Renal pelvis (tissue), 12 donors: ENCODE data around the gene COMMD6. TPM values are rescaled to one million over a fixed set of nuclear protein-coding genes. Genes with fewer than 3 reads are reported as not detected.
"Not testable (repeated sequence)": the region's sequence is repeated elsewhere in the genome, so short reads cannot be mapped to it uniquely, and the experiment has no call there.

Experiments used
- DNase-seq: peaks from one replicate; pipeline ENCODE4 v3.0.0-alpha.2; 2013
- long read RNA-seq, 16 experiments: transcript quantifications; one replicate each; lab custom pipeline, GENCODE V29; 2026
- polyA plus RNA-seq, 3 donors: library from polyadenylated mRNA; unstranded; fragments of 120-200 nt; gene quantifications; one replicate each; pipeline ENCODE4 v1.2.1, GENCODE V29; 2013; ENCODE audit not compliant: insufficient read length in 3 of 3

The COMMD6 gene
- 100 to 1,000 TPM; 204 to 265 (median 234) TPM for polyA plus RNA-seq
- long read RNA-seq, donor 1, transcript COMMD6-210 (2 exons, 595 nt) = major isoform, 13 of 332 reads
- long read RNA-seq, donor 1, partial matches to known transcripts = 74 of 332 reads
- long read RNA-seq, donor 1, other reads (novel, unspliced or antisense) = 244 of 332 reads
- long read RNA-seq, donor 2, transcript COMMD6-210 (2 exons, 595 nt) = major isoform, 23 of 283 reads
- long read RNA-seq, donor 2, partial matches to known transcripts = 30 of 283 reads
- long read RNA-seq, donor 2, other reads (novel, unspliced or antisense) = 229 of 283 reads
- long read RNA-seq, donor 3, transcript COMMD6-210 (2 exons, 595 nt) = major isoform, 16 of 300 reads
- long read RNA-seq, donor 3, partial matches to known transcripts = 44 of 300 reads
- long read RNA-seq, donor 3, other reads (novel, unspliced or antisense) = 240 of 300 reads
- long read RNA-seq, donor 4, transcript COMMD6-210 (2 exons, 595 nt) = major isoform, 43 of 501 reads
- long read RNA-seq, donor 4, partial matches to known transcripts = 108 of 501 reads
- long read RNA-seq, donor 4, other reads (novel, unspliced or antisense) = 347 of 501 reads
- long read RNA-seq, donor 5, transcript COMMD6-210 (2 exons, 595 nt) = major isoform, 9 of 167 reads
- long read RNA-seq, donor 5, partial matches to known transcripts = 19 of 167 reads
- long read RNA-seq, donor 5, other reads (novel, unspliced or antisense) = 139 of 167 reads
- long read RNA-seq, donor 6, transcript COMMD6-210 (2 exons, 595 nt) = major isoform, 22 of 242 reads
- long read RNA-seq, donor 6, partial matches to known transcripts = 34 of 242 reads
- long read RNA-seq, donor 6, other reads (novel, unspliced or antisense) = 185 of 242 reads
- long read RNA-seq, donor 7, transcript COMMD6-210 (2 exons, 595 nt) = major isoform, 25 of 405 reads
- long read RNA-seq, donor 7, partial matches to known transcripts = 116 of 405 reads
- long read RNA-seq, donor 7, other reads (novel, unspliced or antisense) = 264 of 405 reads
- long read RNA-seq, donor 8, transcript COMMD6-210 (2 exons, 595 nt) = major isoform, 8 of 83 reads
- long read RNA-seq, donor 8, partial matches to known transcripts = 0 of 83 reads
- long read RNA-seq, donor 8, other reads (novel, unspliced or antisense) = 74 of 83 reads
- long read RNA-seq, donor 9, transcript COMMD6-210 (2 exons, 595 nt) = major isoform, 17 of 290 reads
- long read RNA-seq, donor 9, partial matches to known transcripts = 45 of 290 reads
- long read RNA-seq, donor 9, other reads (novel, unspliced or antisense) = 226 of 290 reads
- long read RNA-seq, donor 10, transcript COMMD6-210 (2 exons, 595 nt) = major isoform, 16 of 234 reads
- long read RNA-seq, donor 10, partial matches to known transcripts = 39 of 234 reads
- long read RNA-seq, donor 10, other reads (novel, unspliced or antisense) = 178 of 234 reads
- long read RNA-seq, donor 11, transcript COMMD6-210 (2 exons, 595 nt) = major isoform, 15 of 172 reads
- long read RNA-seq, donor 11, partial matches to known transcripts = 15 of 172 reads
- long read RNA-seq, donor 11, other reads (novel, unspliced or antisense) = 142 of 172 reads
- long read RNA-seq, donor 12, transcript COMMD6-210 (2 exons, 595 nt) = major isoform, 27 of 486 reads
- long read RNA-seq, donor 12, partial matches to known transcripts = 138 of 486 reads
- long read RNA-seq, donor 12, other reads (novel, unspliced or antisense) = 321 of 486 reads
- long read RNA-seq, donor 13, transcript COMMD6-210 (2 exons, 595 nt) = major isoform, 7 of 201 reads
- long read RNA-seq, donor 13, partial matches to known transcripts = 52 of 201 reads
- long read RNA-seq, donor 13, other reads (novel, unspliced or antisense) = 142 of 201 reads
- long read RNA-seq, donor 14 = 0 reads
- long read RNA-seq, donor 15 = 0 reads
- long read RNA-seq, donor 16, transcript COMMD6-210 (2 exons, 595 nt) = major isoform, 32 of 433 reads
- long read RNA-seq, donor 16, partial matches to known transcripts = 146 of 433 reads
- long read RNA-seq, donor 16, other reads (novel, unspliced or antisense) = 254 of 433 reads

DNA sequence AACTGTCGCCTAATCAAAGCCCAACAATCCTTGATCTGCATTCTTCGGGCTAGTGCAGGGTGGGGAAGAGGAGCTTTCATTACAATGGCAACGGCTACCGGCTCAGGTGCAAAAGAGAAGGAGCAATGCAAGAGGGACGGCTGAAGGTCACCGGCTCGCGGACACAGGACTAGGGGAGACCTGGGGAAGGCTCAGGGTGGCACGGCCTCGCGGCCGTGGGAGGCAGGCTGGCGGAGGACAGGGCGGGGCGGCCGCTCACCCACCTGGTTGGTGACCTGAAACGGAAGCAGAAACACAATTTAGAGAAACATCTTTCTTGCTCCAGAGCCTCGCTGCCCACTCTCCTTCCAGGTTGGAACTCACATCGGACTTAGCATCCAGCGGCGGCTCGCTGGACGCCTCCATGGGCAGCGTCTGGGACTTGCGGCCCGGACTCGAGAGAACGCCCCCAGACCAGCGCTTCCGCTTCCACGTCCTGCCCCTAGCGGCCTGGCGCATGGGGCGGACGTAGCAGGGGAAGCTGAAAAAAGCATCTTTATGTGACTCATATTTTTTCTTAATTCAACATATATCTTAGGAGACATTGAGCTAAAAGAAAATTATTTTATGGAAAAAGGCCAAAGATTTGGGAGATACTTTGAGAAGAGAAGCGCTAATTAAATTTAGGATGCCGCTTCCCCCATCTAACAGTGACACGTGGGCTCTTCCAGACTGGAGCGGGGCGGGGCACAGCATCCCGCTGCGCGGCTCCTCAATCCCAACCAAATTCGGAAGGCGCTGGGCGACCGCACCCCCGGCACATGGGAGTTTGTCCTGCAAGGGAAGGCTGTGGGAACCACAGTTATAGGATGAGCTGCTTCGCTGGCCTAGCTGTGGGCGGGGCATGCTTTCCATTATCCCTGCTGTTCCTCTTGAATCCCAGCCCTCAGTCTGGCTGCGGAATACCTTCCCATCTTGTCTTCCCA, at the start of gene COMMD6:
TSS of gene COMMD6 (minus strand) at position 441 of the 965 bp plus-strand sequence. CDS start at position 405, 36 bp downstream.
- peak; percentile 78 for DNase-seq

- DNase-seq = no peak
Observed at GRCh38 chr13:75585153-75585552, 47.5 kb upstream of the COMMD6 start.

GRCh38 chr13:75583091-75583490, 45.5 kb upstream of the COMMD6 start:
- DNase-seq = no peak

- DNase-seq = no peak
Observed at GRCh38 chr13:75581874-75582640, 44.4 kb upstream of the COMMD6 start.

DNA sequence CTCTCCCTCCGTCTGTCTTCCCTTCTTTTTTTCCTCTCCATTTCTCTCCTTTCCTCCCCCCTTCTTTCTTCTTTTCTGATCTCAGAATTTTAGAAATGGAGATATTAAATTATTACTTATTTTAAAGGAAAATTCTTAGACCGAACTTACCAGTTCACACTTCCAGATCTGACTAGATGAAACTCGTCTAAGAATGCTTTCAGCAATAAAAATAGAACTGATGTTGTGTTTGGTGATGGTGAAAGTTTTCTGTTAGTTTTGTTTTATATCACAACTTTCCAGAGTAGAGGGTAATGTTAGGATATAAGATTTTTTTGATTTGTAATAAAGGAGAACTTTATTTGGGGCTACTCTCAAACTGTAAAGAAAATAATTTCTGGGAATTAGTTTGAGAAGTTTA, 41.9 kb upstream of the COMMD6 start:
- no peak for DNase-seq

GRCh38 chr13:75569576-75569975, 31.9 kb upstream of the COMMD6 start:
- DNase-seq = no peak

GRCh38 chr13:75566658-75567057, 29.0 kb upstream of the COMMD6 start:
- DNase-seq = no peak

DNA sequence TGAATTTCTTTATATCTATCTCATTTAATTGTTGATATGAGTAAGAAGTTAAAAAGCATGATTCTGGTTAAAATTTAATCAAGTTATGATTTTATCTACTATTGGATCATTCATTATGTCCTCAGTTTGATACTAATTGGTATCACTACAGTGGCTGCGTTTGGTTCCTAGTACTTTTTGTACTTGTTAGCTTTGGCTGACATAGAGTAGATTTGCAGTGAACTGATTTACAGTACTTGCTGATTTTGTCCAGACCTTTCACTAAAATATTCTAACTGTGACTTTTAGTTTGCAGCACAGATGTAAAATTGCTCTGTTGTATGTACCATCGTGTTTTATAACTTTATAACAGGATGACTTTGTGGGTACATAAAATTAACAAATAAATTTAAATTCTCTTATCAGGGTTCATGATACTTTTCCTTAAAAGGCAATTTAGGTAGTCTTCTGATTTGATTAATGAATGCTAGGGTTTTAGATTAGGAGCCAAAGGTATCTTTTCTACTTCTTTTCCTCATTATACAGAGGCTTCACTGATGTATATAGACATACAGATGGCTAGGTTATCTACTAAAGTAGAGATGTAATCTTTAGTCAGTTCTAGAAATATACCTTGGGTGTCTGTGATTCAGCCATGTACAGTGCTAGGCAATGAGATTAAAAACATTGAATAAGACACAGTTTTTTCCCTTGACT, 20.7 kb upstream of the COMMD6 start:
- no peak for DNase-seq

GRCh38 chr13:75556961-75557360, 19.3 kb upstream of the COMMD6 start:
- DNase-seq = no peak

DNA sequence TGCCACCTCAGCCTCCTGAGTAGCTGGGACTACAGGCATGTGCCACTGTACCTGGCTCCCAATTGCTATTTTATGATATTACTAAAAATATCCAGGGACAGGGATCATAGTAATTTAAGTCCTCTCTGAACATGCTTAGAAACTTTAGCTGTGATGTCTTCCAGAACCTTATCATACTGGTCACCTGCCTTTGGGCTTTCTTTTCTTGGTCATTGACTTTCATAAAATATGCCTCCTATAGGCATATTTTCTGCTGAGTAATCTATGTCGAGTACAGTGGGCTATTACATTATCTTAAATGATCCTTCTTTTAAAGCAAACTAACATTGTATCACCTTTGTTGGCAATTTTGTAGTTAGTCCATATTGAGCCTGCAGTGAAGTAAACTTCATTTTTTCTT, 18.2 kb upstream of the COMMD6 start:
- no peak for DNase-seq

- DNase-seq = no peak
Observed at GRCh38 chr13:75554981-75555380, 17.3 kb upstream of the COMMD6 start.

DNA sequence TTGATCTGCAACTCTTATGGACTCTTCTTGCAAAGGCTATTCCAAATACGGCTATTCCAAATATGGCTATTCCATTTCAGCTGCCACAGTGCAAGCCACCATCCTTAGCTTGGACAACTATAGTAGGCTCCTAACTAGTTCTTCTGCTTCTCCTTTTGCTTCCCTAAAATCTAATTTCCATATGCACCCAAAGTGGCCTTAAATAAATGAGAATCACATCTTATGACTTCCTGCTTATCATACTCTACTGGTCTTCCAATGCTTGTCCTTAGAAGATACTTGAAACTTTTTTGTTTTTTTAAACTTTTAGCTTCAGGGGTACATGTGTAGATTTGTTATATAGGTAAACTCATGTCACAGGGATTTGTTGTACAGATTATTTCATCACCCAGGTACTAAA, 16.8 kb upstream of the COMMD6 start:
- DNase-seq = no peak

GRCh38 chr13:75550159-75550567, 12.5 kb upstream of the COMMD6 start:
- peak; percentile 48 for DNase-seq

DNA sequence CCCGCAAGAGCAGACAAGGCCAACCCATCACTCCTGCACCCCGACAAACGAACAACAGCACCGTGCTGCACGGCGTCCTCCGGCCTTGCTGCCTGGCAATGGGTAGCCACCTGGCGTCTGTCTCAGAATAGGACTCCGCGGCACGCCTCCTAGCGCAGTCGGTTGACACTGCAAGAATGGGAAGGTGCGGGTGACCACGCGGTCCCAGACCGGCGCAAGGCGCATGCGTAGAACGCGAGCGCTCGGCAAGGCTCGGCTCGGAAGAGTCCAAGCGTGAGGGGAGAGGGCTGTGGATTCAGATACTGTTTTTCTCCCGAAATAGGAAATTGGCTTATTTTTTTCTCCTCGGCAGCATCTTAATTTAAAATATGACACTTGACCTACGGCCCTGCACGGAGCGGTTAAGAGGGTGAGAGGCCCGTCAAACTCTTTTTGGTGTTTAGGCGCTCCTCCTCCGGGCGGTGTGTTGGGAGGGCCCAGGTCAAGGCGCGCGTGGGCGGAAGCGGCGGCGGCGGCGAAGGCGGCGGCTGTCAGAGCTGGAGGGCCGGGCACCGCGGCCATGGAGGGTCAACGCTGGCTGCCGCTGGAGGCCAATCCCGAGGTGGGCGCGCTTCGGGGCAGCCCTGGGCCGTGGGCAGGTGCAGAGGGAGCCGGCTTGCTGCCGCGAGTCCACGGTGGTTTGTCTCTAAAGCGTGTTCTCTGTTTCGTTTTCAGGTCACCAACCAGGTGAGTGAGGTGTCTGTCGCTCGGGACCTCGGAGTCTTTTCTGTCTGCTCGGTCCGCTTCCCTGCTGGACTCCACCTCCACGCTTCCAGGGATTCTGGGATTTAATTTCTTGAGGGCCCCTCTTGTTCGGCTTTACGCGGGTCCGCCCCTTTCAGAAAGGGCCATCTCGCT, 11.9 kb upstream of the COMMD6 start, which contains the start of gene UCHL3:
TSS of gene UCHL3 (plus strand) at position 530 of the 897 bp plus-strand sequence. CDS start at position 560, 30 bp downstream.
- DNase-seq = peak; percentile 94

- no peak for DNase-seq
Observed at GRCh38 chr13:75547917-75548316, 10.3 kb upstream of the COMMD6 start.

DNA sequence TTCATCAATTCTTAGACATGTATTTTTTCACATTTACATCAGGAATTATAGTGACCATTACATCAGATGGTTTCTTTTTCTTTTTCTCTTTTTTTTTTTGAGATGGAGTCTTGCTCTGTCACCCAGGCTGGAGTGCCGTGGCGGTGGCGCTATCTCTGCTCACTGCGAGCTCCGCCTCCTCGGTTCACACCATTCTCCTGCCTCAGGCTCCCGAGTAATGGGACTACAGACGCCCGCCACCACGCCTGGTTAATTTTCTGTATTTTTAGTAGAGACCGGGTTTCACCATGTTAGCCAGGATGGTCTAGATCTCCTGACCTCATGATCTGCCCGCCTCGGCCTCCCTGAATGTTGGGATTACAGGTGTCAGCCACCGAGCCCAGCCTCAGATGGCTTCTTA, 7.7 kb upstream of the COMMD6 start:
- DNase-seq = not testable (repeated sequence)
